Fibroblast of mammary gland (primary cell): ENCODE data around the gene SACS.

Experiments used
- DNase-seq: peaks from one replicate; pipeline ENCODE4 v3.0.0-alpha.2; 2010; ENCODE audit warnings: low read depth
- H3K4me3 ChIP-seq: 2 replicates; pipeline ENCODE4 v1.5.1; 2011; ENCODE audit warnings: low read depth, mild to moderate bottlenecking, low read length, moderate library complexity; ENCODE audit not compliant: control insufficient read depth
- CTCF ChIP-seq: conservative IDR thresholded peaks from 2 replicates; pipeline ENCODE4 v1.5.1; 2011; ENCODE audit warnings: low read depth, low read length, inconsistent platforms; ENCODE audit not compliant: control insufficient read depth, insufficient read depth

The SACS gene

GRCh38 chr13:23288995-23289394, 144.5 kb downstream of the SACS start:
- no peak for DNase-seq
- TF ChIP-seq CTCF, result no peak
- no peak overlapping the region for H3K4me3 ChIP-seq

- no peak overlapping the region for H3K4me3 ChIP-seq
- no peak for TF ChIP-seq CTCF
- no peak for DNase-seq
Measured at GRCh38 chr13:23288564-23288963, 144.9 kb downstream of the SACS start.

- DNase-seq, result no peak
- no peak overlapping the region for H3K4me3 ChIP-seq
- no peak for TF ChIP-seq CTCF
Measured at GRCh38 chr13:23279321-23279720, 154.2 kb downstream of the SACS start.
